Stimulated activated CD8-positive, alpha-beta memory T cell treated with anti-CD3 and anti-CD28 coated beads, Interleukin-15, amount 100 ng/mL, for 48 hours (primary cell): Measurements from ENCODE around the gene CDC37L1.

Experiments
- DNase-seq, 2 donors: peaks; one replicate each; pipeline ENCODE4 v3.0.0-alpha.2; 2020; ENCODE audit warnings: low read depth in 2 of 2

CDC37L1 gene

GRCh38 chr9:4668604-4669003 lies 10.8 kb upstream of the CDC37L1 start:
- no peak for DNase-seq

DNA sequence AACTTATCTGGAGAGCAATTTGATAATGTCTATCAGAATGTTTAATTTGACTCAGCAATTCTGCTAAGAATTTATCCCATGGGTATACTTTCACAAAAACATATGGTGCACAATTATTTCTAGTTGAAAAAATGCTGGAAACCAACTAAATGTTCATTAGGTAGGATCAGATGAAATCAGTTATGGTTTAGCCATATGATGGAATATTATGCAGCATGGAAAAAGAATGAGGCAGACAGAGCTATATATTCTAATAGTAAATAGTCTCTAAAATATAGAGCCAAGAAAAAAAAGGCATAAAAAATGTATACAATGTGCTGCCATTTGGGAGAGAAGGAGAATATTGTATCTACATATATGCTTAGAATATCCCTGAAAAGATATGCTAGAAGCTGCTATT lies 9.5 kb upstream of the CDC37L1 start:
- no peak for DNase-seq

GRCh38 chr9:4670591-4670990 lies 8.8 kb upstream of the CDC37L1 start:
- no peak for DNase-seq

DNA sequence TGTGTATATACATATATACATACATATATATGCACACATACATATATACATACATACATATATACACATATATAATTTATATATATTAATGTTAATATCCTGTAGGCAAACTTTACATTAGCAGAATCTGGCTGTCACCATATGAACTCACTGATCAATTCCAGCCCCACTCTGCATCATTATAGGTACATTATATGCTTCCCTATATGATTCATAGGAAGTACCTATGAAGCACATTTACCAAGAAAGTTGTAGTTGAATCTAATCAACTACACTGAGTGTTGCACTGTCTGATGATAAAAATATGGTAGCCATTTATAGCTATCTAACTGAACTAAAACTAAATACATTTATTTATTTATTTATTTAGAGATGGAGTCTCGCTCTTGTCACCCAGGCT lies 7.6 kb upstream of the CDC37L1 start:
- no peak for DNase-seq

DNA sequence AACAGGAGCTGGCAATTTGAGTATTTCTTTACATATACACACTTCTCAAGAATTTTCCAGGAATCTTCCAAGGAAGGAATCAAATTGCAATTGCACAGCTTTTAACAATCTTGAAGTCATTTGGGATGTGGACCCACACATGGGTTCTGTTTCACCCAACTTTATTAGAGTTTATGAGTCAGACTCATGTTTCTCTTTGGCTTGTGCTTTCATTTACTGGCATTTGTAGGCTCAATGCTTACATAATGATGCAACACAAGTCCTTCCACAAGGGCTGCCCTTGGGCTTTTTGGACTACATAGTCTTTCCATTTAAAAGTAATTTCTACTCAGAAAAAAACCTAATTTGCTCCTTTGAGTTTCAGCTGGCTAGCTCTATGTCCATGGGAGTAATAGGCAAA lies 4.6 kb upstream of the CDC37L1 start:
- DNase-seq: no peak

DNA sequence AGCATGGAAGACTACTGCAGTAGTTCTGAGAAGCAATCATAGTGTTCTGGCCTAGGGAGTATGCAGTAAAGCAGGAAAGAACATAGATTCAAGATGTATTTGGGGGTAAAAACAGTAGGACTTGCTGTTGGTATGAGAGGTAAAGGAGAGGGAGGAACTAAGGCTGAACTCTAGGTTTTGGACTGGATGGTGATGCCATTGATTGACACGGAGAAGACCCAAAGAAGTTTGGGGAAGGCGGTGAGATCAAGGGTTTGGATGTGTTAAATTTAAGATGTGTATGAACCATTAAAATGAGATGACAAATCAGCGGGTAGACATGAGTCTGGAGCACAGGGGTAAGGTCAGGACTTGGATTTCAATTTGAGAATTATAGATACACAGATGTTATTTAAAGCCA lies 2.0 kb upstream of the CDC37L1 start:
- no peak for DNase-seq

DNA sequence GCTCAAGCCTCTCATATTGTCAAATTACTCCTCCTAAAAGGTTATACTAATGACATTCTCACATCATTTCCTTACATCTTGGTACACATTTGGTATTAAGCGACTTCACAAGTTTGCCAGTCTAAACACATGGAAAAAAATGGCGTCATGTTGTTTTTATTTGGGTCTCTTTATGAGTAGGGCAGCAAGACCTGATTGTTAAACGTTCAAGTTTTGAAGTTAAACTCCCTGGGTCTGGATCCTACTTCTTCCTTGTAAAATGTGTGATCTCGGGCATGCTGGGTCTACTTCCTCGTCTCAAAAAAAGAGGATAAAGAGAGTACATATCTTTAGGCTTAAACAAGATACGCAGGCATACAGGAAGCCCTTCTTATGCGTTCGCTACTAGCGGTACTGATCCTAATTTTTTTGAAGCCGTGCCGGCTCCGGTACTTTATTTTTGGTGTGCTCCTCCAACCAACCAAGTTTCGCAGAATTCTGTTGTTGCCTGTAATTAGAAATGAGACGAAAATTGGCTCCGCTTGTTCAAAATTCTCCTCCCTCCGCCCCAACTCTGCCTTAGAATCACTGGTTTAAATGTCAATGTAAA lies 596 bp upstream of the CDC37L1 start:
- DNase-seq: no peak

DNA sequence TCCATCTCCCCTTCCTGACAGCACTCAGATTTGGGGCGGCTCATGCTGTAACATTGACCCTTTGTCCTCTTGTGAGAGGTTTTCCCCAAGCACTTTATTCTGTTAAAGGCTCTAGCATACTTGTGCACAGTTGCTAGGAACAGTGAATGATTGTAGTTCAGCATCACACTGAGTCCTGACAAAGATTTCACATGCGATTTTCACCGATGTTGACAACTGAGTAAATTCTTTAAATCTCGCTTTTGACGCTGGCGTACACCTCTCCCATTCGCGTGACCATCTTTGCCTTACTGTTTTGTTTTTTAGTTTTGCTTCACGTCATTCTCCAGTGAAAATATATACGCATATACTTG lies 780 bp downstream of the CDC37L1 start:
- DNase-seq: no peak

DNA sequence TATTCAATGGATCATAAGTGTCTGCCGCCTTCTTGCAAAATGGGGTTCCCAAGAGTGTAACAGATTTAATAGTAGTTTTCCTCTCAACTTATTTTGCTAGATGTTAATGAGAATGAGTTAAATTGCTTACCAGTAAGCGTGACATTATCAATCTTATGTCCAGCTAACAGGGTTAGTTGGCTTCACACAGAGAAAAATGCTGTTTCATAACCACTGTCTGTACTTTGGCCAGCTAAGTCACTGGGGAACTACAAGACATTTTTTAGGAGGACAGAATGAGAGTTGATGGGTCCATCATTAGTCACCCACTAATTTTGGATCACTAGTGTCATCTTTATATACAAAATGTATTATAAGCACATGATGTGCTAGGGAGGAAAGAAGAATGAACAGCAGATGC lies 1.4 kb downstream of the CDC37L1 start:
- no peak for DNase-seq

GRCh38 chr9:4684820-4685219 lies 5.5 kb downstream of the CDC37L1 start:
- DNase-seq: no peak

DNA sequence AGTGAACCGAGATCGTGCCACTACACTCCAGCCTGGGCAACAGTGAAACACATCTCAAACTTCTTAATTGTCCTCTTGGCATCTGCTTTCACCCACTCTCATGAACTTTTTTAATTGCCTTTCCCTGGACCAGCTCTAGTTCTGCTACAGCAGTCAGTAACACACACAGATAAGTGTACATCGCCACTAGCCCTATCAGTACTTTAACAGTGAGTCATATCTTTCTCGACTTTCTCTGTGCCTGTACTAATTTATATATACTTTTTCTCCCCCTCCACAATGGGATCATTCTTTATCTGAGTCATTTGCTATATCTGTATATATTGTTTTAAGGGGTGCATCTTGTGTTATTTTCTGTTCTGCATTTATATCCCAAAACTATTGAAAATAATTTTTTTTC lies 6.7 kb downstream of the CDC37L1 start:
- no peak for DNase-seq

GRCh38 chr9:4686584-4686983 lies 7.2 kb downstream of the CDC37L1 start:
- DNase-seq: no peak

GRCh38 chr9:4689021-4689420 lies 9.7 kb downstream of the CDC37L1 start:
- DNase-seq: no peak

DNA sequence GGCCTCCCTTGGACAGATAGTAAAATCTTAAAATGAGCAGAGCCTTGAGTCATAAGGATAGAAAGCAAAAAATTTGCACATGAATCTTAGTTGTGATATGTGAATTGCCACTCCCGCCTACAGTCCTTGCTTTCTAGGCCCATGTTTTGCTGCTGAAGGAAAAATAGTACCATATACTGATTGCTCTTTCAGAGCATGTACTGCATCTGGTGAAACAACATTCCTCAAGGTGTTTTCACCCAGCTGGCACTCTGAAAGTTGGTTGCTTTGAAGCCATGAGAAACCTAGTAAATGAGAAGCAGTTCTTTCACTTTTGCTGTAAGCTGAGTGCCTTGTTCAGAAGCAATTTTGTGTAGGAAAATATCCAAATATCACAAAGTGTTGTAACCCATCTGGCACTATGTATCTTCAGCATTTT lies 10.3 kb downstream of the CDC37L1 start:
- DNase-seq: no peak

GRCh38 chr9:4690144-4690543 lies 10.8 kb downstream of the CDC37L1 start:
- no peak for DNase-seq

DNA sequence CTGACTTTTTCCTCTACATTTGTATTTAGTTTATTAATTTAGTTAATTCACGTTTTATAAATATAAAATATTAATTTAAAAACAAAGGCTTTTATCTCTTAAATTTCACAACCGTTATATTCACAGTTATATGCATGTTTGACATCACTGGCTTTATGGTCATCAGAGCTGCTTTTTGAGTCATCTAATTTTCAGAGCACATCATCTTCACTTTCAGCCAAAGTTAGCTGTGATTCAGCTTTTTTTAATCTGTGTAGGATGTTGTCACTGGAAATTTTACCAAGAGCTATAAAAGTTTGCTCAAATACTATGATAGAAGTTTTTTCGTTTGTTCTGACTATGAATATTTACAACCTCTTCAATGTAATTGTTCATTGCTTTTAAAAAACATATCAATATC lies 12.4 kb downstream of the CDC37L1 start:
- no peak for DNase-seq

GRCh38 chr9:4700091-4700490 lies 20.7 kb downstream of the CDC37L1 start:
- DNase-seq: no peak

DNA sequence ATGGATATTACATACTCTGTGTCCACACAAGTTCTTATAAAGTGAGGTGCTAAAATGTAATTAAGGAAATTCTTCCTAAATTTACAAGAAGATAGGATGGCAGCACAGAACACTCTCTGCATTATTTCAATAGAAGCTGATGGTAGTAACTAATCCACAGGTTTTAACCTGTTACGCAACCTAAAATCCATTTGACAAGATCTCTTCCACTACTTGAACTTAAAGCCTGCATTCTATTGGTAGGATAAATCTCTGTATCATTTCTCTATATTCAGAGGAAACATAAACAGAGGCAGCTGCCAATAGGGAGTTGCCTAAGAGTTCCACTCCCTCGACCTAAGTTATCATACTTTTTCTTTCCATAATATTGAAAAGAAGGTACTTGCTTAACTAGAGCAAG lies 21.6 kb downstream of the CDC37L1 start:
- no peak for DNase-seq

DNA sequence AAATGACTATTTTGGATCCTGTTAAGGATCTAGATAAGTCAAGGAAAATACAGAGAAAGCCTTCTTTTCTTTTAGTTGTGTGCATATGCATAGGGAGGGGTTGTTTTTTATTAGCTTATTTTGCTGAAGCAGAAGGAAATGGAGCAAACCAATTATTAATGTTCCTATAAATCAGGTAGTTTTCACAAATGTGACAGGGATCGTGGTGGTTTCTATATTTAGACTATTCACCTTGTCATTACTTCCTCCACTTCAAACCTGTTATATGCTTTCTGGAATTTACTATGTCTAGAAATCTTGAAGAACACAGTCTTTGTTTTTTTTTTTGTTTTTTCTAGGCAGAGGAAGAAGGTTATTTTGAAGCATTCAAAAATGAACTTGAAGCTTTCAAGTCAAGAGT lies 22.2 kb downstream of the CDC37L1 start:
- no peak for DNase-seq

GRCh38 chr9:4704129-4704528 lies 24.8 kb downstream of the CDC37L1 start:
- DNase-seq: no peak

DNA sequence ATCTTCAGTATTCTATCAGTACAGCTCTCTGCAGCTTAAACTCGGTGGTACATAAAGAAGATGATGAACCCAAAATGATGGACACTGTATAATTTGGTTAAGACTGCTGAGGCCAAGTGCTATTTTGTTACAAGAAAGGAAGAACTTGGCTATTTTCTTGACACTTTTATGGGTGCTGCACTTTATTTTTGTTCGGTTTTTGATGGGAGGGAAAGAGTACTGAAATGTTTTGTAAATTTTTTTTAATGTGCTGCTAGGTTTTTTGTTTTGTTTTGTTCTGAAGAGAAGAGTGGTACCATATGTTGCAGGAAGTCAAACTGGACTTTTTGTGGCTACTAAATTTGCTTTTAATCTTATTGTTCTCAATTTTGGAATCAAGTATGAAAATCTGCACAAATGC lies 26.7 kb downstream of the CDC37L1 start:
- DNase-seq: no peak

- no peak for DNase-seq
Observed at GRCh38 chr9:4706971-4707622, 27.7 kb downstream of the CDC37L1 start.

DNA sequence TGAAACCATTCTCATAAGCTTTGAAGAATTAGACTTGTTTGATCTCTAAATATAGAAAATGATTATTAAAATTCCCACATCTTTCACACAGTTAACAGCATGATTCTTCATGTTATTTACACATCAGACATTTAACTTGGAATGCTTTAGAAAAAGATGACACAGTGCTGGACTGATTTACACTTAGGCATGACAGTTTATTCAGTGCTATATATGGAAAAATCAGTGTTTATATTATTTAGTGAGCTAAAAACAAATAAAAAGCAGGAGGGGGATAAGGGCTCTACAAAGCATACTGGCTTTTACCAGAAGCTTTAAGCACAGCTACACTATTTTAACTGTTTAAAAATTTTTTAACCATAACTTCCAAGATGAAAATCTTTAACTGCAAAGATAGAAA lies 30.0 kb downstream of the CDC37L1 start:
- no peak for DNase-seq

GRCh38 chr9:4713849-4714248 lies 34.5 kb downstream of the CDC37L1 start:
- no peak for DNase-seq
